GM12892 (cell line): ENCODE data around the gene RTEL1.
"Not testable (repeated sequence)": the region's sequence is repeated elsewhere in the genome, so short reads cannot be mapped to it uniquely, and the experiment has no call there.

Experiments
- DNase-seq: peaks from one replicate; pipeline ENCODE4 v3.0.0; 2011; ENCODE audit not compliant: insufficient read length
- FAIRE-seq: peaks from 2 replicates; lab custom pipeline; 2011; peaks lifted over from hg19 to GRCh38; lab: Jason Lieb, UNC
- POLR2A ChIP-seq: IDR thresholded peaks from 2 replicates; pipeline ENCODE4 v1.6.1; 2011; ENCODE audit warnings: low read depth, low read length, control low read depth
- POLR2AphosphoS5 ChIP-seq: IDR thresholded peaks from 2 replicates; pipeline ENCODE4 v1.6.1; 2011; ENCODE audit warnings: low read depth, low read length, control low read depth
- TAF1 ChIP-seq: IDR thresholded peaks from 2 replicates; pipeline ENCODE4 v1.6.1; 2011; ENCODE audit warnings: low read depth, mild to moderate bottlenecking, control low read depth, low read length, borderline replicate concordance

Gene RTEL1

DNA sequence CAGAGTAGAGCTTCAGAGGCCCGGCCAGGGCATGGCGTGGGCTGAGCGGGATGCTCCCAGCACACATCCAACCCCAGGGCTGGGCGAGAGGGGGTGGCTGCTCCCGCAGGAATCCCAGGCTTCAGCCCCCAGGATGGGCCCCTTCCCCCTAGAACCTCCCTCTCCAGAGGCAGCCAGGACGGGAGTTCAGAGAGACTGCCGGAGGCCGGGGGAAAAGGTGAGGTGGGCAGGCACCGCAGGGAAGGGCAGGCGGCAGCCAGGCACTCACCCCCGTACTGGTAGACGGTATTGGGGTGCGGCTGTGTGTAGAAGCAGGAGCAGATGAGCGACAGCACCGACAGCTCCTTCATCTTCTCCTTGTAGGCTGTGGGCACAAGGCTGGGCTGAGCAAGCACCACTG lies 14.2 kb upstream of the RTEL1 start:
- FAIRE-seq (no peak), DNase-seq (no peak)
- TF ChIP-seq POLR2A (no peak), TAF1 (no peak), POLR2AphosphoS5 (no peak)

DNA sequence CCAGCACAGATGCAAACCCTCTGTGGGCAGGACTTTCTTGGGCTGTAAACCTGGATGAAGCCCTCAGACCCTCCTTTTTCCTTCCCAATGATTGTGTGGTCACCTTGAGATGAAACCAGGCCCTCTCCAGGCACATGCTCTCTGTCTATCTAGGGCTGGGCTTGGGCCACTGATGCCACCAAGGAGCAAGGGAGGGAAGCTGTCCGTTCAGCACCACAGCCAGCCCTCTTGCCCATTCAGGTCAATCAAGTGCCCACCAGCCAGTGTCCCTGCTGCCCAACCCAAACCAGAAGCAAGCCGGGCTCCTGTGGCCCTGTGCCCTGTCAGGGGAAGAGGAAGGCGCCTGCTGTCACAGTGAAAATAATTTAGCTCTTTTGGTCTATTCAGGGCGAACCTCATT lies 12.9 kb upstream of the RTEL1 start:
- FAIRE-seq: no peak
- DNase-seq: no peak
- TF ChIP-seq POLR2AphosphoS5: no peak
- no peak for TF ChIP-seq POLR2A
- TF ChIP-seq TAF1: no peak

DNA sequence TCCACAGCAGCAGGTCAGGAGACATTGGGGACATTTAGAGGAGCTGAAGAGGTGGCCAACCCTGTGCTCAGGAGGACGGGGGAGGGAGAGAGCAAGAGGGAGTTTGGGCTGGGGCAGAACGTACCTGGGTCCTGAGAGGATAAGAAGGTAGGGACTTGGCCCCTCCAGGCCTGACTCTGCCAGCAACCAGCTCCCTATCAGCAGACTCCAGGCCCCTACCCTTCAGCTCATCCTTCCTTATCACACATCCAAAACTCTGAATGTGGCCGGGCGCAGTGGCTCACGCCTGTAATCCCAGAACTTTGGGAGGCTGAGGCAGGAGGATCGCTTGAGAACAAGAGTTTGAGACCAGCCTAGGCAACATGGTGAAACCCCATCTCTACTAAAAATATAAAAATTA lies 9.9 kb upstream of the RTEL1 start:
- FAIRE-seq: no peak
- TF ChIP-seq POLR2A (no peak), TAF1 (no peak), POLR2AphosphoS5 (no peak)

DNA sequence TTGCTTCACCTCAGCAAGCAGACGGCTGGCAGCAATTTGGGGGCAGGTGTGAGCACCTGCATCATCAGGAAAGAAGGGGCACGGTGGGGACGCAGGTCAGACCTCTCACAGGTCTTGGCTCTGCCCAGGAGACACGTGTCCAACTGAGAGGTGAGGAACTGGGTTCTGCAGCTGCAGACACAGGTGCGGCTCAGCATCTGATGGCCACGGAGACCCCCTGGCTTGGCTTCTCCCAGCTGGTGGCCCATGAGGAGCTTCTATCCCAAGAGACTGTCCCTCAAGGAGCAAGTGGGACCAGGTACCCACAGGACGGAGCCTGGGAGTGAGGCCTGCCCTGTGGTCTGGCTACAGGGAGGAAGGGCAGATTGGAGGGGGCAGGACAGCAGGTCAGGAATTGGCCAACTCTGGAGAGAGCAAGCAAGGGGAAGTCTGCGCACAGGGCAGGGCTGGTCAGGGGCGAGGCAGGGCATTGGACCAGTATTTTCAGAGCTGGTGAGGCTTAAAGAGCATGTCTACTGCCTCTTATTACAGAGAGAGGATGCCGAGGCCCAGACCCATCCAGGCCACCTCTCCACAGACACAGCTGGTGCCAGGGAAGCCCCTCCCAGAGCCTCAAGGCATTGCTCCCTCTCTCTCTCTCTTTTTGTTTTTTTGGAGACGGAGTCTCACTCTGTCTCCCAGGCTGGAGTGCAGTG lies 9.1 kb upstream of the RTEL1 start:
- DNase-seq (no peak), FAIRE-seq (no peak)
- TF ChIP-seq POLR2A (no peak), TAF1 (no peak), POLR2AphosphoS5 (no peak)

More for the DNA sequence above, 9.9 kb upstream of the RTEL1 start:
- no peak for DNase-seq

DNA sequence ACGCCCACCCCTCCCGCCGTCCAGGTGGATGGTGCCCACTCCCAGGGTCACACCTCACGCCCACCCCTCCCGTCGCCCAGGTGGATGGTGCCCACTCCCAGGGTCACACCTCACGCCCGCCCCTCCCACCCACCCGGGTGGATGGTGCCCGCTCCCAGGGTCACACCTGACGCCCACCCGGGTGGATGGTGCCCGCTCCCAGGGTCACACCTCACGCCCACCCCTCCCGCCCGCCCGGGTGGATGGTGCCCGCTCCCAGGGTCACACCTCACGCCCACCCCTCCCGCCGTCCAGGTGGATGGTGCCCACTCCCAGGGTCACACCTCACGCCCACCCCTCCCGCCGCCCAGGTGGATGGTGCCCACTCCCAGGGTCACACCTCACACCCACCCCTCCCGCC lies 7.6 kb upstream of the RTEL1 start:
- not testable (repeated sequence) for DNase-seq

DNA sequence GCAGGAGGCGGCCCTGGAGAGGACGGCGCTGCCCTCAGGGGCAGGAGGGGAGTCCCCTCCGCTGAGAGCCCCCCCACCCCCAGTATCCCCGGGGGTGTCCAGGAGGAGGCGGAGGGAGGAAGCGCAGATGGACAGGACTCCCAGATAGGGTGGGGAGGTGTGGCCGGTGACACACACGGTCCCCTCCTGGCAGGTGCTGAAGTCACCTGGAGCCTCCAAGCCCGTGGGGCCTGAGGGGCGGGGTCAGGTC lies 6.2 kb upstream of the RTEL1 start:
- DNase-seq: no peak
- TF ChIP-seq POLR2AphosphoS5 (no peak), TAF1 (no peak), POLR2A (no peak)
- no peak for FAIRE-seq

More for the DNA sequence above, 7.6 kb upstream of the RTEL1 start:
- FAIRE-seq: not testable (repeated sequence)

DNA sequence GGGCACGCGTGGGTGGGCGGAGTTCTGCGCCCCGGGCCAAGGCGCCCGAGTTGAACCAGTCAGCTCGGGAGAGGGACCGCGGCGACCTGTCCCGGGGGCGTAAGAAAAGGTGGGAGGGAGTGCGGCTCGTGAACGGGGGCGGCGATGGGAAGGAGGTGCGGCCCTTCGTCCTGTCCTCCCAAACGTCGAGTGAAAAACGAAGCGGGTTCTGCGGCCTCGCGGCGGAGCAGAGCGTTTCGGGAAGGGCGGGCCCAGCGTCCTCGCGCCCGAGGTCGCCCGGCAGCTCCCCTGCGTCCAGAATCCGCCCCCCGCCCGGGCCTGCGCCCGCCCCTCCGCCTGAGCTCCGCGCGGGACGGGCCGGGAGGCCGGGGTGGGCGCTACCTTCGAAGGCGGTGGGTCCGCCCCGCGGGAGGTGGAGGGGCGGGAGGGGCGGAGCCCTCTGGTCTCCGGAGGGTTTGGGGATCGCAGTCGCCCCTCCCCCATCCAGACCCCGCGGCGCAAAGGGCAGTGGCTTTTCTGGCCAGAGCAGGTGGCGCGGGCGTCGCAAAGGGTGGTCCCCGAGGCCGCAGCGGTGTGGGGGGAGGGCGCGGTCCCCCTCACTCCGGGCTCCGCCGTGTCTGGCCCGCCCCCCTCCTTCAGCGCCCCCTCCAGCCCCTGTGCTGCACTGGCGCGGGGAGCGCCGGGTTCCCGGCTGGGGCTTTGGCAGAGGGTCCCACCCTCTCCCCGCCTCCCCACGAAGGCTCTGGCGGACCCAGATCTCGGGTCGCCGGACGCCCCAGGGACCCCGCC lies 5.7 kb upstream of the RTEL1 start:
- TF ChIP-seq POLR2AphosphoS5 (no peak), TAF1 (no peak), POLR2A (no peak)
- DNase-seq: no peak
- FAIRE-seq: no peak

DNA sequence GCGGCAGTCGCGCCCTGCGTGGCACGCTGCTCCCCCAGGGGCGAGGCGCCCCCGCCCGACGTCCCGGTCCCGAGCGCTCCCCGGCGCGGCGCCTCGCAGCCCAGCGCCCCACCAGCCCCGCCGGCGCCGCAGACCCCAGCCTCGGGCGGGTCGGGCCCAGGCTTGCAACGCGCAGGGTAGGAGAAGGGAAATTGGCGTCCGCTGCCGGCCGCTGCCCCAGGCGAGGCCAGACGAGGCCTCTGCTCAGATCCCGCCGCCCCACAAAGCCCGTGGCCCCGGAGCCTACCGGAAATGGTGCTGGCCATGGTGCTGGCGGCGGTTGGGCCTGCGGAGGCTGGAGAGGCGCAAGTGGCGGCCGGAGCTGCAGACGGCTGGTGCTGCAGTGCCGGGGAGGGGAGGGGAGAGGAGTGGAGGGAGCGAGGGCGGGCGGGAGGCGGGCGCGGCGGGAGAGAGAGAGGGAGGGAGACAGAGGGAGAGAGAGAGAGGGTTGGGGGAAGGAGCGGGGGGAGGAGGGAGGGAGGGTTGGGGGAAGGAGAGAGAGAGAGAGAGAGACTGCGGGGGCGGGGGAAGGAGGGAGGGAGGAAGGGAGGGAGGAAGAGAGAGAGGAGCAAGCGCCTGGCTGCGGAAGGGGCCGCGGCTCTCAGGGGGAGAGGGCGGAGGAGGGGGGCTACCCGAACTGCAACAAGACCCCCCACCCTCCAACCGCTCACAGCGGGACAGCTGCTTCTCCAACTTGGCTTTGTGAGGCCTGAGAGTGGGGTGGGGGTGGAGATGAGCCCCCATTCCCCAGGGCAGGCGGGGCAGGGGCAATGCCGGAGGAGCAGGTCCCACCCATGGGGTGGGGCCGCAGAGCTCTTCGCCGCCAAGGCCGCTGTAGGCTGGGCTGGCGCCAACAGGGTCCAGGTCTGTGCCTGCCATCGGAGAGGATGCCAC lies 4.8 kb upstream of the RTEL1 start, which contains the start of gene STMN3:
Gene STMN3, minus strand, starts transcription at position 384 of the 933 bp plus-strand sequence. Its CDS starts 79 bp downstream, at position 305.
- DNase-seq (peak; percentile 72), FAIRE-seq (no peak)
- TF ChIP-seq POLR2AphosphoS5 (no peak), TAF1 (no peak), POLR2A (no peak)

DNA sequence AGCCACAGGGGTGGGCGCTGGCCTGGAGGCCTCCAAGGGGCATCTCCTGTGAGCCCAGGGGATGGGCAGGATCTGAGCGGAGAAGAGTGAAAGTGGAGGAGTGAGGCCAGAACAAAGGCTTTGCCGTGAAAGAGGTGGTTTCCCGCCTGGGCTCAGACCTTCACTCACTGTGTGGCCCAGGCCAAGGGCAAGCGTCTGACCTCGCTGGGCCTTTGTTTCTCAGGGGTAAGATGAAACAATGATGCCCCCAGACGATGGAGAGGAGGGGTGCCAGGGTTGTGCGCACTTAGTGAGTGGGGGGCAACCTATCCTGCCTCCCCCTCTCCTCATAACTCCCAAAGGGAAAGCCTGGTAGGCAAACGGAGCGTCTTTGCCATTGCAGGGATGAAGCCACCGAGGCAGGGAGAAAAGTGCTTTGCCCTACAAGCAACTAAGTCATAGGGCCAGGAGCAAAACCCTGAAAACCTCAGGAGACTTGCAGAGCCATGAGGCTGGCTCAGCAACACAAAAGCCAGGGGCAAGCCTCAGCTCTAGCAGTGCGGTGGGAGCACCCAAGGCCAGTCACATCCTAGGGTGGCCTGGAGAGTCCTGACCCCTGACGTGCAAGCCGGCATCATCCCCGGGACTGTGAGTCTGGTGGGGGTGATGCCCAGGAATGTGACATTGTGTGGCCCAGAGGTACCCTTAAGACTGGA lies 4.0 kb upstream of the RTEL1 start:
- FAIRE-seq (no peak), DNase-seq (no peak)
- TF ChIP-seq TAF1 (no peak), POLR2A (no peak), POLR2AphosphoS5 (no peak)

DNA sequence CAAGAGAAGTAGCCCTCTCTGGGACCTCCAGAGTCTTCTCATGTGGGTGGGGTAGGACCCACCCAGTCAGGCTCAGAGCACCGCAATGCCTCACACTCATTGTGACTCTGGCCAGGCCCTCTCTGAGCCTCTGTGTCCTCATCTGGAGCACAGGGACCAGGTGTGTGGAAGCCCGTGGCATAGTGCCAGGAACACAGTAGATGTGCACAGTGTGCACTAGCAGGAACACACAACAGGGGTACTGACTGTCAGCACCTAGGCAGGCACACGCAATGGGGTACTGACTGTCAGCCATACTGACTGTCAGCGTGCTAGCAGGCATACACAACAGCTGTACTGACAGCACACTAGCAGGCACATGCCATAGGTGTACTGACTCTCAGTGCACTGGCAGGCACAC lies 2.9 kb upstream of the RTEL1 start:
- FAIRE-seq (no peak), DNase-seq (no peak)
- no peak for TF ChIP-seq POLR2AphosphoS5
- TF ChIP-seq POLR2A: no peak
- no peak for TF ChIP-seq TAF1

DNA sequence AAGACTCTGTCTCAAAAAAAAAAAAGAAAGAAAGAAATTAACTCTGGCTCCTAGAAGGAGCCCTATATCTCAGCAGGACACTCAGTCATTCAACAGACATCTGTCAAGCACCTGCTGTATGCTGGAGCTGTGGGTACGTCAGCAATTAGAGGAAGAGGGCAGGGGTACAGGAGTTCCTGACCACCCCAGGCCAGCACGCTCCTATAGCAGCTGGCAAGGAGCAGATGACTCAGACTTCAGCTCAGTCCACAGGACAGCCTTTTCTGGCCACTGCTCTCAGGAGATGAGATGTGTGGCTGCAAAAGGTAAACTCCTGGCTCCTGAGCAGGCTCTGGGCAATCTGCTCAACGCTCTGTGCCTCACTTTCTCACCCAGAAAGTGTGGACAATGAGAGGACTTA lies 1.7 kb upstream of the RTEL1 start:
- no peak for FAIRE-seq
- TF ChIP-seq TAF1: no peak
- no peak for TF ChIP-seq POLR2AphosphoS5
- TF ChIP-seq POLR2A: no peak

More for the DNA sequence above, 1.7 kb upstream of the RTEL1 start:
- no peak for DNase-seq
